HL-60/S4 (cell line): ENCODE measurements around the gene COX6B1.
"Not testable (repeated sequence)": the region's sequence is repeated elsewhere in the genome, so short reads cannot be mapped to it uniquely, and the experiment has no call there.

Source experiments
- in situ Hi-C: fragments of 300-500 bp; cut with MboI; formaldehyde crosslinking; loops from 2 replicates; pipeline ENCODE4 v1.14.3; 2022; ENCODE audit warnings: low sequenced_read_pairs

Gene COX6B1

GRCh38 chr19:35648017-35648961 lies at the start of gene COX6B1:
COX6B1 (plus strand) TSS chr19:35648323; CDS start chr19:35651244, 2,921 bp downstream.
- in situ Hi-C loops, result no loop called here

GRCh38 chr19:35601971-35602370 lies 46.2 kb upstream of the COX6B1 start:
- in situ Hi-C loops, result no loop called here

- in situ Hi-C loops, result not testable (repeated sequence)
Measured at GRCh38 chr19:35604436-35604835, 43.7 kb upstream of the COX6B1 start.

GRCh38 chr19:35607170-35607569 lies 41.0 kb upstream of the COX6B1 start:
- in situ Hi-C loops, result not testable (repeated sequence)

GRCh38 chr19:35607661-35608060 lies 40.5 kb upstream of the COX6B1 start:
- in situ Hi-C loops, result no loop called here

- in situ Hi-C loops, result no loop called here
Measured at GRCh38 chr19:35608251-35608650, 39.9 kb upstream of the COX6B1 start.

GRCh38 chr19:35609851-35610353 lies 38.2 kb upstream of the COX6B1 start:
- in situ Hi-C loops, result no loop called here

- in situ Hi-C loops, result no loop called here
Measured at GRCh38 chr19:35612224-35612558, 35.9 kb upstream of the COX6B1 start.

- in situ Hi-C loops, result no loop called here
Measured at GRCh38 chr19:35612559-35613321, 35.4 kb upstream of the COX6B1 start, which contains the start of gene HAUS5. HAUS5 (plus strand) TSS chr19:35612735; CDS start chr19:35612795, 60 bp downstream.

GRCh38 chr19:35613574-35613973 lies 34.5 kb upstream of the COX6B1 start:
- in situ Hi-C loops, result no loop called here

GRCh38 chr19:35615036-35615435 lies 33.1 kb upstream of the COX6B1 start:
- in situ Hi-C loops, result no loop called here

GRCh38 chr19:35618857-35619256 lies 29.3 kb upstream of the COX6B1 start:
- in situ Hi-C loops, result no loop called here

GRCh38 chr19:35619290-35619923 lies 28.7 kb upstream of the COX6B1 start:
- in situ Hi-C loops, result no loop called here

GRCh38 chr19:35620001-35620400 lies 28.1 kb upstream of the COX6B1 start:
- in situ Hi-C loops, result no loop called here

- in situ Hi-C loops, result no loop called here
Measured at GRCh38 chr19:35621708-35622107, 26.4 kb upstream of the COX6B1 start.

- in situ Hi-C loops, result no loop called here
Measured at GRCh38 chr19:35622750-35623149, 25.4 kb upstream of the COX6B1 start.

GRCh38 chr19:35623327-35624010 lies 24.7 kb upstream of the COX6B1 start:
- in situ Hi-C loops, result no loop called here

- in situ Hi-C loops, result no loop called here
Measured at GRCh38 chr19:35628264-35628564, 19.9 kb upstream of the COX6B1 start.

- in situ Hi-C loops, result no loop called here
Measured at GRCh38 chr19:35628565-35629331, 19.4 kb upstream of the COX6B1 start, which contains the start of gene RBM42. RBM42 (plus strand) TSS chr19:35629036; CDS start chr19:35629154, 118 bp downstream.

GRCh38 chr19:35629332-35629633 lies 18.8 kb upstream of the COX6B1 start:
- in situ Hi-C loops, result no loop called here
